B cell (primary cell): ENCODE data around the gene VAV3. TPM values are rescaled to one million over a fixed set of nuclear protein-coding genes. Genes with fewer than 3 reads are reported as not detected.

Experiments used
- ATAC-seq: fragments of 200-7000 bp; cut with Tn5 transposase; one replicate; pipeline ENCODE4 v1.10.0; 2021; ENCODE audit warnings: low read depth, mild to moderate bottlenecking, moderate number of reproducible peaks, moderate library complexity
- CTCF ChIA-PET: fragments of 350-600 bp; sonication (Branson Sonifier 250); formaldehyde crosslinking; loops from one replicate; lab custom pipeline; 2021; ENCODE audit warnings: antibody characterized with exemption, inconsistent platforms; lab: Charles Lee
- POLR2A ChIA-PET: fragments of 350-600 bp; sonication (Branson Sonifier 250); formaldehyde crosslinking; loops from one replicate; lab custom pipeline; 2021; ENCODE audit warnings: antibody characterized with exemption; lab: Charles Lee
- DNase-seq: peaks from one replicate; pipeline ENCODE4 v3.0.0; 2013
- H2AFZ ChIP-seq: 2 replicates; pipeline ENCODE4 v1.6.1; 2012; ENCODE audit warnings: mild to moderate bottlenecking, low read depth, low read length; ENCODE audit not compliant: insufficient read depth, poor library complexity, severe bottlenecking
- H3K27ac ChIP-seq, 2 donors: 1 replicate in 1 of 2; 2 replicates in 1 of 2; pipeline ENCODE4 v1.5.1; 2012 to 2013; ENCODE audit warnings: low read length in 2 of 2, mild to moderate bottlenecking in 2 of 2, moderate library complexity in 1 of 2
- H3K27me3 ChIP-seq, 4 experiments: fragments of 200-600 bp in 1 of 4; sonication (generic) in 1 of 4; replicated peaks in 1 of 4; 1 replicate in 2 of 4; 2 replicates in 2 of 4; pipeline versions ENCODE4 v1.6.1 to v1.7.0; 2013 to 2016; ENCODE audit warnings: low read length in 3 of 4, mild to moderate bottlenecking in 2 of 4, mixed read lengths in 1 of 4, moderate library complexity in 1 of 4; ENCODE audit not compliant: insufficient read depth in 4 of 4, control insufficient read depth in 3 of 4; ENCODE audit errors: control extremely low read depth in 1 of 4
- H3K36me3 ChIP-seq, 2 experiments: replicated peaks in 1 of 2; 1 replicate in 1 of 2; 2 replicates in 1 of 2; pipeline versions ENCODE4 v1.6.1 to v1.7.1; 2013; ENCODE audit warnings: low read length in 1 of 2; ENCODE audit not compliant: insufficient read depth in 2 of 2, control insufficient read depth in 1 of 2; ENCODE audit errors: control extremely low read depth in 1 of 2, extremely low read depth in 1 of 2
- H3K4me1 ChIP-seq, 2 donors: fragments of 200-600 bp in 1 of 2; sonication (generic) in 1 of 2; 1 replicate in 1 of 2; 2 replicates in 1 of 2; pipeline versions ENCODE4 v1.5.1 to v1.6.1; 2013 to 2017; ENCODE audit warnings: low read length in 2 of 2; ENCODE audit not compliant: control insufficient read depth in 2 of 2, insufficient read depth in 2 of 2
- H3K4me2 ChIP-seq: replicated peaks from 2 replicates; pipeline ENCODE3; 2012; ENCODE audit warnings: mild to moderate bottlenecking, low read depth, low read length; ENCODE audit not compliant: poor library complexity, severe bottlenecking
- H3K4me3 ChIP-seq, 5 experiments: fragments of 200-600 bp in 1 of 5; sonication (generic) in 1 of 5; 1 replicate in 3 of 5; 2 replicates in 2 of 5; pipeline versions ENCODE4 v1.5.1 to v1.7.0; 2011 to 2016; ENCODE audit warnings: low read length in 4 of 5, mild to moderate bottlenecking in 4 of 5, low read depth in 2 of 5, control low read depth in 1 of 5, moderate library complexity in 1 of 5; ENCODE audit not compliant: insufficient read depth in 1 of 5; ENCODE audit errors: control extremely low read depth in 1 of 5, extremely low read depth in 1 of 5
- H3K79me2 ChIP-seq: fragments of 200-600 bp; sonication (generic); one replicate; pipeline ENCODE4 v1.6.0; 2016; ENCODE audit warnings: low read length; ENCODE audit not compliant: control insufficient read depth, insufficient read depth
- H3K9ac ChIP-seq: fragments of 200-600 bp; sonication (generic); 2 replicates; pipeline ENCODE4 v1.6.1; 2017; ENCODE audit warnings: mild to moderate bottlenecking, low read length, moderate library complexity
- H3K9me3 ChIP-seq, 3 donors: one replicate each; pipeline versions ENCODE4 v1.6.1 to v1.7.1; 2013; ENCODE audit warnings: low read length in 2 of 3; ENCODE audit not compliant: control insufficient read depth in 2 of 3, insufficient read depth in 1 of 3; ENCODE audit errors: control extremely low read depth in 1 of 3
- H4K20me1 ChIP-seq: 2 replicates; pipeline ENCODE4 v1.6.0; 2012; ENCODE audit warnings: mild to moderate bottlenecking, low read length; ENCODE audit not compliant: insufficient read depth, control insufficient read depth, poor library complexity, severe bottlenecking
- H3K27ac Mint-ChIP-seq: one replicate; pipeline ENCODE4 v1.8.0; 2021; ENCODE audit warnings: mixed read lengths
- H3K27me3 Mint-ChIP-seq: one replicate; pipeline ENCODE4 v1.8.0; 2021; ENCODE audit warnings: mixed read lengths
- H3K4me1 Mint-ChIP-seq: one replicate; pipeline ENCODE4 v1.8.0; 2021; ENCODE audit warnings: mixed read lengths
- H3K4me3 Mint-ChIP-seq: one replicate; pipeline ENCODE4 v1.8.0; 2021; ENCODE audit warnings: mixed read lengths
- H3K9me3 Mint-ChIP-seq: one replicate; pipeline ENCODE4 v1.8.0; 2022; ENCODE audit warnings: mixed read lengths; ENCODE audit not compliant: insufficient read depth
- CTCF ChIP-seq: fragments of 200-600 bp; IDR thresholded peaks from one replicate; pipeline ENCODE4 v1.8.0; 2022; ENCODE audit warnings: antibody characterized with exemption, mild to moderate bottlenecking
- EZH2 ChIP-seq: IDR thresholded peaks from 2 replicates; pipeline ENCODE4 v1.6.1; 2012; ENCODE audit warnings: borderline replicate concordance, low read depth, mild to moderate bottlenecking, moderate library complexity, low read length; ENCODE audit not compliant: insufficient read depth, poor library complexity, severe bottlenecking
- WGBS: methylation state at CpG from one replicate; pipeline ENCODE4 v1.1.5; 2013; ENCODE audit warnings: missing lambda C conversion rate; ENCODE audit not compliant: insufficient coverage; 5-methylcytosine and 5-hydroxymethylcytosine counted together
- intact Hi-C: fragments of 100-400 bp; cut with micrococcal nuclease; formaldehyde crosslinking; loops from one replicate; pipeline ENCODE4 v1.10.0; 2022
- polyA plus RNA-seq: library from polyadenylated mRNA; depleted of rRNA; stranded (reverse); fragments of >200 nt; gene quantifications from 2 replicates; pipeline ENCODE4 v1.2.3, GENCODE V29; 2012
- total RNA-seq, 2 donors: library from RNA; stranded (reverse); fragments of 120-200 nt in 1 of 2; gene quantifications; 1 replicate in 1 of 2; 2 replicates in 1 of 2; pipeline versions ENCODE4 v1.2.3 to v1.2.4, GENCODE V29; 2013 to 2022

Gene VAV3
- total and polyA plus RNA-seq, 2 donors (not counting 1 experiment from before 2014, with no cell fraction given), result 14.8 to 32.5 TPM

GRCh38 chr1:107976836-107977235 lies 11.9 kb upstream of the VAV3 start:
- Histone ChIP-seq H3K27ac (no peak overlapping the region), H3K27me3 (no peaks in the 10 kb centered on the region), H3K4me1 (peaks cover 0 to 5% of the 10 kb centered on the region in 2 donors), H3K9me3 (no peaks in the 10 kb centered on the region), H2AFZ (no peak overlapping the region), H4K20me1 (peaks cover 10% of the 10 kb centered on the region), H3K9ac (no peak overlapping the region), H3K79me2 (peaks cover 72% of the 10 kb centered on the region), H3K36me3 (peaks cover 0 to 2% of the 10 kb centered on the region in 2 experiments), H3K4me2 (no peak overlapping the region), H3K4me3 (no peak overlapping the region)
- WGBS, result no CpG with 5 or more reads among the region's 3 CpGs
- TF ChIP-seq EZH2 (no peak), CTCF (no peak)
- ATAC-seq (no peak), DNase-seq (no peak)
- H3K4me3 Mint-ChIP-seq, result no peak overlapping the region
- peaks cover 29% of the 10 kb centered on the region for H3K4me1 Mint-ChIP-seq
- no peaks in the 10 kb centered on the region for H3K27me3 Mint-ChIP-seq
- ChIA-PET CTCF (interaction anchor here (1.3 to 2.4 kb wide), 2 partner anchors 11 to 194 kb away, joined by 4 to 15 read pairs; no protein-coding TSS in a partner anchor), POLR2A (no interaction called here)
- no peaks in the 10 kb centered on the region for H3K9me3 Mint-ChIP-seq
- H3K27ac Mint-ChIP-seq, result no peak overlapping the region
- intact Hi-C loops, result no loop called here

- WGBS, result no CpG with 5 or more reads among the region's 3 CpGs
- no peak overlapping the region for H3K4me3 ChIP-seq
- Mint-ChIP-seq H3K27ac (no peak overlapping the region), H3K27me3 (no peaks in the 10 kb centered on the region), H3K4me3 (no peak overlapping the region), H3K9me3 (no peaks in the 10 kb centered on the region), H3K4me1 (peaks cover 30% of the 10 kb centered on the region)
- no peak overlapping the region for H3K27ac ChIP-seq
- CTCF ChIA-PET, result interaction anchor here (2.4 kb wide), 1 partner anchor 194 kb away, joined by 15 read pairs; no protein-coding TSS in a partner anchor
- no peak for ATAC-seq
- TF ChIP-seq CTCF, result no peak
- TF ChIP-seq EZH2, result no peak
- no peak overlapping the region for H3K9ac ChIP-seq
- POLR2A ChIA-PET, result no interaction called here
- H3K36me3 ChIP-seq, result peaks cover 0 to 2% of the 10 kb centered on the region in 2 experiments
- H3K4me2 ChIP-seq, result no peak overlapping the region
- DNase-seq, result no peak
- H2AFZ ChIP-seq, result no peak overlapping the region
- H3K79me2 ChIP-seq, result peaks cover 75% of the 10 kb centered on the region
- H3K4me1 ChIP-seq, result peaks cover 0 to 5% of the 10 kb centered on the region in 2 donors
- no peaks in the 10 kb centered on the region for H3K27me3 ChIP-seq
- H3K9me3 ChIP-seq, result no peaks in the 10 kb centered on the region
- H4K20me1 ChIP-seq, result peaks cover 10% of the 10 kb centered on the region
- intact Hi-C loops, result no loop called here
These were observed 11.5 kb upstream of the VAV3 start for GRCh38 chr1:107976431-107976830.
